Upper lobe of left lung (tissue), 4 donors: ENCODE measurements around the gene ADISSP.

Source experiments
- CTCF ChIP-seq, 6 experiments: fragments of 450-650 bp in 4 of 6; fragments of 200-600 bp in 2 of 6; sonication (generic) in 2 of 6; IDR thresholded peaks; one replicate each; pipeline ENCODE4 v1.5.1; 2016 to 2019; ENCODE audit warnings: antibody characterized with exemption in 6 of 6
- POLR2AphosphoS5 ChIP-seq, 2 donors: sonication (generic); formaldehyde crosslinking; IDR thresholded peaks; one replicate each; pipeline ENCODE4 v1.5.1; 2017; ENCODE audit warnings: antibody characterized with exemption in 2 of 2

GRCh38 chr20:3733119-3733995 lies 34.2 kb downstream of the ADISSP start:
- no peak for TF ChIP-seq CTCF (IDR thresholded peaks at IDR 0.05)
- TF ChIP-seq POLR2AphosphoS5 (IDR thresholded peaks at IDR 0.05), result no peak
